SW 1271 (cell line): ENCODE measurements around the gene EBLN1.
"Not testable (repeated sequence)": the region's sequence is repeated elsewhere in the genome, so short reads cannot be mapped to it uniquely, and the experiment has no call there.

Source experiments
- DNase-seq, 2 experiments: peaks; one replicate each; lab custom pipeline; 2025; lab: John Stamatoyannopoulos, UW

The EBLN1 gene

GRCh38 chr10:22228167-22228938 lies 10.5 kb upstream of the EBLN1 start:
- no peak for DNase-seq

- DNase-seq, result no peak
Measured at GRCh38 chr10:22226599-22226998, 8.8 kb upstream of the EBLN1 start.

- no peak for DNase-seq
Measured at GRCh38 chr10:22222236-22223190, 4.7 kb upstream of the EBLN1 start.

GRCh38 chr10:22219308-22219707 lies 1.5 kb upstream of the EBLN1 start:
- DNase-seq, result no peak

- DNase-seq, result no peak
Measured at GRCh38 chr10:22218448-22218847, 633 bp upstream of the EBLN1 start.

- not testable (repeated sequence) for DNase-seq
Measured at GRCh38 chr10:22217084-22217483, 731 bp downstream of the EBLN1 start.

- DNase-seq, result no peak
Measured at GRCh38 chr10:22210267-22210666, 7.5 kb downstream of the EBLN1 start.

- DNase-seq, result no peak
Measured at GRCh38 chr10:22193945-22194344, 23.9 kb downstream of the EBLN1 start.

- no peak for DNase-seq
Measured at GRCh38 chr10:22185586-22185985, 32.2 kb downstream of the EBLN1 start.

- no peak for DNase-seq
Measured at GRCh38 chr10:22183771-22184461, 33.9 kb downstream of the EBLN1 start.

GRCh38 chr10:22180724-22181123 lies 37.1 kb downstream of the EBLN1 start:
- DNase-seq, result no peak

GRCh38 chr10:22174442-22174841 lies 43.4 kb downstream of the EBLN1 start:
- DNase-seq, result no peak

GRCh38 chr10:22171131-22171530 lies 46.7 kb downstream of the EBLN1 start:
- no peak for DNase-seq

GRCh38 chr10:22170582-22170981 lies 47.2 kb downstream of the EBLN1 start:
- no peak for DNase-seq

- no peak for DNase-seq
Measured at GRCh38 chr10:22159979-22160378, 57.8 kb downstream of the EBLN1 start.

- no peak for DNase-seq
Measured at GRCh38 chr10:22159180-22159579, 58.6 kb downstream of the EBLN1 start.
